HG02678 (cell line): ENCODE data around the gene PDE11A.

Experiments used
- ATAC-seq: cut with Tn5 transposase; IDR thresholded peaks from one replicate; pipeline ENCODE4 v1.9.1; 2021; ENCODE audit warnings: mild to moderate bottlenecking, moderate library complexity; ENCODE audit not compliant: unreplicated experiment

The PDE11A gene

DNA sequence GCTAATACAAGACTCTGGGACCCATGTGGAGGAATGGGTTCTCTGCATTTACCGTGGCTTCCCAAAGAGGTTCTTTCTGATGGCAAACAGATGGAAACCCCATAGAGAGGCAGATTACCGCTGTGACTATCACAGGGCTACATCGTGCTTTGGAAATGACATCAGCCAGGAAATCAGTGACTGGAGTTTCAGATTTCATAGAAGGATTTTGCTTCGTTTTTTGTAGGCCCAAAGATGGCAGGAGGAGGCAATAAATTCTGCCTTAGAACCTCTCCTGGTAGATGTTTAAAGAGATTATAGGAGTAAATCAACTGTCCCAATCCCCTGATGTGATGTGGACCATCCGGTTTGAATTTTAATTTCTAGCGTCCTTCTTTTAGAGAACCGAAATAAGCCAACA lies 465.9 kb downstream of the PDE11A start:
- no peak for ATAC-seq

- no peak for ATAC-seq
Measured at GRCh38 chr2:177604271-177605065, 468.1 kb downstream of the PDE11A start.

GRCh38 chr2:177603768-177604167 lies 468.8 kb downstream of the PDE11A start:
- no peak for ATAC-seq

DNA sequence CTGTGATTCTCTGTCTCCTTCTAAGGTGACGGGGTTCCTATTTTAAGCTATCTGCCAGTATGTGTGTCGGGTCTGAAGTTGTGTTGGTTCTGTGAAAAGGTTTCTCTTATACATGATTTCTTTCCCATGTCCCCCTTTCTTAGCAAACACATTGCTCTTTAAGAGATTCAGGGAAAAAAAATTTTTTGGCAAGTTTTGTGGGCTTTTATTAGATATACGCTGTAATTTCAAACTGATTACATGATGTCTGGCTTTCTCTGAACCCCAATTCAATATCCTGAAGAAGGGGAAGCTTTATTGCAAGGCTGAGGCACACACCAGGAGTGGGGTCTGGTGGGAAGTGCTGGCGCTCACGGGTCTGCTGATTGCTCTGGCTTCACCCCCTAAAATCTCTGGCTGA lies 469.4 kb downstream of the PDE11A start:
- no peak for ATAC-seq

GRCh38 chr2:177602611-177603164 lies 469.9 kb downstream of the PDE11A start:
- ATAC-seq: no peak

DNA sequence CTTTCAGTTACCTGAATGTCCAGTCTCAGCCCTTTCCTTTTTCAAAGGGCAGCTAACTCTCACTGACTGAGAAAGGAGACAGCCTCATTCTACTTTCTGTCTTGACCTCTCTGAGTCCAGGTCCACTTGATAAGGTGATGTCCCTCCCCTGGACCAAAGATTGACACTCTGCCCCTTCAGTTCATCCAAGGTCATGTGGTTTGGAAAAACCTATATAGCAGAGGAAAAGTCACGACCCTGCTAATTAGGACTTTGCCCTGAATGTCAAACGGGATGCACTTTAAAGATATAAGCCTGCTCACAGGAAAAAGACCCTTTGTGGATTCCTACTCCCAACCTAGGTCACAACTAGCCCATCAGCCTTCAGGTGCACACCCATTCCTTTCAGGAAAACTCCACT lies 471.7 kb downstream of the PDE11A start:
- ATAC-seq: no peak

GRCh38 chr2:177599956-177600355 lies 472.6 kb downstream of the PDE11A start:
- no peak for ATAC-seq

DNA sequence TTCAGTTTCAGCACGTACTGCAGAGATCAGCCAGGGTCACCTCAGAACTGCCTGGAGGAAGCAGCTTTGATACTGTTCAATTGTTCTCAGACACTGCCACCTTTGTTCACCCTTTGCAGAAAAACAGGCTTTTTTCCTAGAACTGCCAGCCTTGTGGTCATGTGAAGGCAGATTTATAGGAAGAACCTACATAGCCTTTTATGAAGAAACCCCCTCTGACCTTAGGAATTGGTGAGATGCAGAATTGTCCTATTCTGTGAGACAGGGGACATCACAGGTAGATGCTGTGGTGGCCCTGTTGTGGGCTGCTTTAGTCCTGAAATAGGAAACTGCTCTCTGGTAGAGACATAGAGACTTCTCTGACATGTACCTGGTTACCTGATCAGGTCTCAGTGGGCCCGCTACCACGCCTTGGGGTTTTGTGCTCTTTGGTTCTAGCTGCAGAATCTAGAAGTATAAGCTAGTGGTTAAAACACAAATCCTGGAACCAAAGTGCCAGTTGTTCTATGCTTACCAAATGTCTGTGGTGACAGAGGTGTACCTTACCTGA lies 473.4 kb downstream of the PDE11A start:
- ATAC-seq: no peak

DNA sequence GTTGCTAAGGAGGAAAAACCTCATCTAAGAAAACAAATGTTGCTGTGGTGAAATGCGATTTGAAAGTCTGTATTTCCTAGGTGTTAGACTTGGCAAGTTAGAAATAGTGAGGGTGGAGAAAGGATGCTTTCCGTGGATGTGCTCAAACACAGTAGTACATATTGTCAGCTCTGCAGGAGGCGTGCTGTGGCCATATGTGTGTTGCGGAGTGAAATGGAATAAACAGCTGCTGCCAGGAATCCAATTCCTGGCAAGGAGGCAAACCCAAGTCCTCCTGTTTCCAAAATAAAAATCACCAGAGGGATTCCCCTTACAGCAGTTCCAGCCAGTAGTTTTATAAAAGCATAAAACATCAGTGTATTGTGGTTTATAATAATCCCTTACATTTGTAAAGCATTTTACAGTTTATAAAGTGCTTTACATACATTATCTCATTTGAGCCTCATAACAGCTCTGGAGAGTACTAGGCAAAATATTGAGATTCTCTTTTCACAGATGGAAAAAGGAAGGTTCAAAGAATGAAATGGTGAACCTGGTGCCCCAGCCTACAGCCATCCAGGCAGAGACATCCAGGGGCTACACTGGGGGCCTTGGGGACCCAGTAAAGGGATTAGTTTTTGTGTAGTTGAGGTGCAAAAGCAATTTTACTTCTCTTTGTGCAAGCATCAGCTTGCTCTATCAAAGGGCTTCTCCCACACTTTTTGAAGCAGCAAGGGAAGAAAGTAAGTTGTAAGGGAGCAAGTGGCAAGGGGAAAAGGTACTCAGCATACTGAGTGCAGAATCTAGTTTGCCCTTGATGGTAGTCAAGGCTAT lies 474.0 kb downstream of the PDE11A start:
- no peak for ATAC-seq

DNA sequence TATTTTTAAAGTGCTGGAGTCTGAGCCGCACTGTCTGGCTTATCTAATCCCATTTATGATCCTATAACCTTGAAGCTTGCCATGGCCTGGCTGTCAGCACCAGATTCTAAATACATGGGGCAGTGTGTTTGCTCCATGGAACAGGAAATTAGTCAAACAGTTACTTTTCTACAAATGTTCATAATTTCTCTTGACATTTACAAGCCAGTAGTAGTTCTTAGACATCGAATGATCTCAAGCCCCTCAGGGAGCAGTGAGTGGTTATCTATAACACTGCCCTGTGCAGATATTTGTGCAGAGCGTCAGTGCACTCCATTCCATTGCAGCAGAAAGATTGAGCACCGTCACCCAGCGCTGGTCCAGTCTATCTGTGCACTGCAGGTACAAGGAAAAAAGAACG lies 474.8 kb downstream of the PDE11A start:
- no peak for ATAC-seq

DNA sequence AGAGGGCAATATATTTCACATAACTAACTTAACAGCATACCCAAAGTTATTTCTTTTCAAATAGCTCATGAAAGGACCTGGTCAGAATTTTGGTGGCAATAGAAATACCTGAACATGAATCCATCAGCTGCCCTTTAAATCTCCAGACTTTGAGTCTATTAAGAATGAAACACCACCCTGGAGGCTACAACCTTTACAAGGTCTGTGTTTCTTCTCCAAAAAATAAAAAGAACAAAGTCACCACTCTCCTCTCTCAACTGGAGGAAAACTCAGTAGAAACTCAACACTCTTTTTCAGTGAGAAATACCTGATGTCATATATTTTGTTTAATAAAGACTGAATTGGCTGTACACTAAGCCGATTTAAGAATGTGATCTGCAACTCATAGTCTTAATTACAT lies 475.7 kb downstream of the PDE11A start:
- ATAC-seq: no peak

- no peak for ATAC-seq
Measured at GRCh38 chr2:177595126-177595845, 477.3 kb downstream of the PDE11A start.

DNA sequence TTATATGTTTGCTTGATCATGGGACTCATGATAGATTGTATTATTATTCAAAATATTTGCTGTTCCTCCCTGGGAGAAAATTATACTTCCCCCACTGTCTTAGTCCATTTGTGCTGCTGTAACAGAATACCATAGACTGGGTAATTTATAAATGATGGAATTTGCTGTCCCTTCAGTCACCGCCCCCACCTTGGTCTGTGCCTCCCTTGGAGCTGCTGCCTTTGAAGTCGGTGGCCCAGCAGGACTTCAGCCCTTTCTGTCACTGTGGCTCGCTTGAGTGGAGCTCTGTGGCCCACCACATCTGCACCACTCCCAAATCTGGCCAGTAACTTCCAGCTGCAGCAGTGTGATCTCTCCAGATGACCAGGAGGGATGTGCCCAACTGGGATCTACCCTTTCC lies 479.2 kb downstream of the PDE11A start:
- ATAC-seq: no peak

DNA sequence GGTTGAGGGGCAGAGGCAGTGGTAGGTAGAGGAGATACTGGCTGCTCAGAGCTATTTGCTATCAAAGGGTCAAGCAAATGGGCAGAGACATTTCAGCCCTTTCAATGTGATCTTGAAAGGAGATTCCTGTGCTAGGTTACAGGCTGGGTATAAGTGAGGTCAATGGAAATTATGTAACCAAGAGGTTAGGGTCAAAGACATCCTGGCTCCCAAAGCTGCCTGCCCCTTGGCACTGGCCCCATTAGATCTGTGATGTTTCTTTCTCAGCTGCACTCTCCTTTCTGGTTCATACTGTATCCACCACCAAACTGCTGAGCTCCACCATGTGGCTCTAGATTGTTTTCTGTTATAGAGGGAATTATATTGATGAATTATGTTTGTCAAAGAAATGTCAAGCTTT lies 479.6 kb downstream of the PDE11A start:
- no peak for ATAC-seq

- no peak for ATAC-seq
Measured at GRCh38 chr2:177592397-177592796, 480.2 kb downstream of the PDE11A start.

DNA sequence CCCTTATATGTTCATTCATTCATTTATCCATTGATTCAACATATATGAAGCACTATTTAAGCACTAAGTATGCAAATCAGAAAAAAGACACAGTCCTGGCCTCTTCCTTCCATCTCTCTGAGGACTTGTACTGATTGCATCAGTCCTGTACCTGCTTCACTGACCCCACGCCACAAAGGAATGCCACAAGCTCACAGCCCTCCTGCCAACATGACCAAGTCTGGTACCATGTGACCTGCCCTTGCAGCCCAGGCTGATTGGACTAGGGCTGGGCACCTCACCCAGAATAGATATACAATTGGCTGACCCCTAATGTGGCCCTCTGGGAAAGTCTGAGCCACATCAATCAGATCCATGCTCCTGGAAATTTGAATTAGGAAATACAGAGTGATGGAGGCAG lies 483.4 kb downstream of the PDE11A start:
- ATAC-seq: no peak

GRCh38 chr2:177588671-177589070 lies 483.9 kb downstream of the PDE11A start:
- no peak for ATAC-seq

DNA sequence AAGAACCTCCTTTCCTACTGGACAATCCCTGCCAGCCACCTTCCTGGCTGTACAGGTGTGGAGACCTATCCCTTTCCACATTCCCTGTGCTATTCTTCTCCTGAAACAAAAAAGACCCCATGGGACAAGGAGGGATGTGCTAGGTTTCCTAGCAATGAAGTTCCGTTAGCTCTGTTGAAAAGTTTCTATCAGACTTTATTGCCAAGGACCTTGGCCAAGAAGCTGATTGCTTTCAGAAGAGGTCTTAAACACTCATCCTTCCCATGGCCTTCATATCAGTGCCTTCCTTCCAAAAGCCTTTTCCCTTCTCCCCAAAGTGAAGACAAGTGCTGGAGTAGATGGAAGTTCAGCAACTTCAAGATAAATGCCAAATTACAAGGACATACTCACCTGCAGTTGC lies 485.2 kb downstream of the PDE11A start:
- ATAC-seq: no peak

DNA sequence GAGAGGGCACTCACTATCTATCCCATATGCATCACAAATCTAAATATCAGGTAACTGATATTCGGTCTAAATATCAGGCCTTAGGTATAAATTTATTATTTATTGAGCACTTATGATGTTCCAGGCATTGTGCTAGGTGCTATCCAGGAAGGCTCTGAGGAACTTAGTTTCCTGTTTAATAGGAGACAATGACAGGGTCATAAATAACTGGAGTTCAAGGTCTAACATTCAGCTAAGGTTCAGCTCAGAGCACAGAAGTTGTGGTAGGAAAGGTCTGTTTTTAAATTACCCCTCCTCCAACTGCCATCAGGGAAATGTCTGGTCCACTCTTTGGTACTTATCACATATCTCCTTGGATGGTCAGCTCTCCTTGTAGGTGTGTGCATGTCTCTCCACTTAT lies 486.4 kb downstream of the PDE11A start:
- no peak for ATAC-seq

GRCh38 chr2:177585234-177585863 lies 487.2 kb downstream of the PDE11A start:
- no peak for ATAC-seq
